Natural killer cell (primary cell): Measurements from ENCODE around the gene HSPG2. TPM values are rescaled to one million over a fixed set of nuclear protein-coding genes. Genes with fewer than 3 reads are reported as not detected.

Source experiments
- ATAC-seq, 3 donors: fragments of 150-1000 bp in 2 of 3; fragments of 200-7000 bp in 1 of 3; cut with Tn5 transposase; 1 replicate in 1 of 3; 2 replicates in 2 of 3; pipeline ENCODE4 v1.10.0; 2021; ENCODE audit warnings: mild to moderate bottlenecking in 2 of 3, moderate library complexity in 2 of 3
- DNase-seq, 2 donors: peaks; one replicate each; pipeline versions ENCODE4 v3.0.0 to v3.0.0-alpha.2; 2013 to 2021; ENCODE audit warnings: mixed read lengths in 1 of 2
- H3K27ac ChIP-seq: one replicate; pipeline ENCODE4 v1.5.1; 2013; ENCODE audit warnings: mild to moderate bottlenecking, low read length
- H3K27me3 ChIP-seq: one replicate; pipeline ENCODE4 v1.6.1; 2013; ENCODE audit warnings: low read length; ENCODE audit not compliant: control insufficient read depth, insufficient read depth
- H3K36me3 ChIP-seq: one replicate; pipeline ENCODE4 v1.6.1; 2013; ENCODE audit warnings: low read length; ENCODE audit not compliant: control insufficient read depth, insufficient read depth
- H3K4me1 ChIP-seq: one replicate; pipeline ENCODE4 v1.6.1; 2013; ENCODE audit warnings: low read length; ENCODE audit not compliant: control insufficient read depth, insufficient read depth
- H3K4me3 ChIP-seq: one replicate; pipeline ENCODE4 v1.5.1; 2013; ENCODE audit warnings: low read length
- H3K9me3 ChIP-seq: one replicate; pipeline ENCODE4 v1.6.1; 2013; ENCODE audit warnings: low read length; ENCODE audit not compliant: control insufficient read depth, insufficient read depth
- H3K27ac Mint-ChIP-seq, 2 donors: one replicate each; pipeline ENCODE4 v1.8.0; 2022; ENCODE audit warnings: mild to moderate bottlenecking in 2 of 2, mixed read lengths in 2 of 2, moderate library complexity in 1 of 2
- H3K27me3 Mint-ChIP-seq, 2 donors: one replicate each; pipeline ENCODE4 v1.8.0; 2022; ENCODE audit warnings: low read depth in 2 of 2, mixed read lengths in 2 of 2
- H3K36me3 Mint-ChIP-seq: one replicate; pipeline ENCODE4 v1.8.0; 2022; ENCODE audit warnings: mixed read lengths
- H3K4me1 Mint-ChIP-seq, 2 donors: one replicate each; pipeline ENCODE4 v1.8.0; 2022; ENCODE audit warnings: mixed read lengths in 2 of 2
- H3K4me3 Mint-ChIP-seq: one replicate; pipeline ENCODE4 v1.8.0; 2022; ENCODE audit warnings: mild to moderate bottlenecking, moderate library complexity, mixed read lengths
- H3K9me3 Mint-ChIP-seq, 2 donors: one replicate each; pipeline ENCODE4 v1.8.0; 2022; ENCODE audit warnings: mixed read lengths in 2 of 2
- CTCF ChIP-seq: fragments of 200-600 bp; IDR thresholded peaks from one replicate; pipeline ENCODE4 v1.8.0; 2022; ENCODE audit warnings: antibody characterized with exemption
- WGBS: methylation state at CpG from one replicate; pipeline ENCODE4 v1.1.7; 2013; ENCODE audit warnings: missing lambda C conversion rate; ENCODE audit not compliant: insufficient coverage; 5-methylcytosine and 5-hydroxymethylcytosine counted together
- intact Hi-C: fragments of 100-400 bp; cut with micrococcal nuclease; formaldehyde crosslinking; loops from one replicate; pipeline ENCODE4 v1.14.2; 2022
- total RNA-seq, 4 donors: library from RNA; stranded (reverse); fragments of 120-200 nt in 1 of 4; gene quantifications; one replicate each; pipeline versions ENCODE4 v1.2.3 to v1.2.4, GENCODE V29; 2013 to 2022

HSPG2 gene
- total RNA-seq, 3 donors from 2014 or later (not counting 1 experiment from before 2014, with no cell fraction given) = 0.54 to 0.93 (median 0.90) TPM

- Mint-ChIP-seq H3K4me1 (peaks cover 7 to 13% of the 10 kb centered on the region in 2 donors), H3K27me3 (peaks cover 0 to 17% of the 10 kb centered on the region in 2 donors), H3K27ac (no peak overlapping the region), H3K4me3 (no peak overlapping the region), H3K9me3 (no peaks in the 10 kb centered on the region), H3K36me3 (no peaks in the 10 kb centered on the region)
- no peak for TF ChIP-seq CTCF
- ATAC-seq (no peak), DNase-seq (no peak)
- H3K27me3 ChIP-seq = peaks cover 9% of the 10 kb centered on the region
- H3K9me3 ChIP-seq = no peaks in the 10 kb centered on the region
- no peaks in the 10 kb centered on the region for H3K36me3 ChIP-seq
- intact Hi-C loops = loop anchor here (10.0 kb wide), 1 partner anchor 55 kb away; no protein-coding TSS in a partner anchor
- 59% methylated on average over 9 of the region's 9 CpGs for WGBS
- H3K4me1 ChIP-seq = peaks cover 13% of the 10 kb centered on the region
- no peak overlapping the region for H3K4me3 ChIP-seq
- no peak overlapping the region for H3K27ac ChIP-seq
These were observed 2.7 kb upstream of the HSPG2 start for GRCh38 chr1:21939650-21940374.

GRCh38 chr1:21938732-21939538 is 1.8 kb upstream of the HSPG2 start:
- H3K4me1 ChIP-seq = peaks cover 13% of the 10 kb centered on the region
- Mint-ChIP-seq H3K4me3 (peak overlapping the region; percentile 88), H3K4me1 (peaks cover 7 to 13% of the 10 kb centered on the region in 2 donors), H3K36me3 (no peaks in the 10 kb centered on the region), H3K9me3 (no peaks in the 10 kb centered on the region), H3K27ac (no peak overlapping the region), H3K27me3 (peaks cover 0 to 21% of the 10 kb centered on the region in 2 donors)
- no peak for TF ChIP-seq CTCF
- ATAC-seq (no peak), DNase-seq (no peak)
- intact Hi-C loops = no loop called here
- no peaks in the 10 kb centered on the region for H3K9me3 ChIP-seq
- no peak overlapping the region for H3K4me3 ChIP-seq
- 90% methylated on average over 8 of the region's 11 CpGs for WGBS
- no peaks in the 10 kb centered on the region for H3K36me3 ChIP-seq
- peaks cover 9% of the 10 kb centered on the region for H3K27me3 ChIP-seq
- no peak overlapping the region for H3K27ac ChIP-seq

- Mint-ChIP-seq H3K27me3 (peaks cover 0 to 26% of the 10 kb centered on the region in 2 donors), H3K27ac (peak overlapping the region in 1 of 2 donors; percentile 79), H3K4me1 (peaks cover 7 to 13% of the 10 kb centered on the region in 2 donors), H3K9me3 (no peaks in the 10 kb centered on the region), H3K36me3 (no peaks in the 10 kb centered on the region), H3K4me3 (peak overlapping the region; percentile 88)
- 12% methylated on average over 67 of the region's 69 CpGs for WGBS
- Histone ChIP-seq H3K4me1 (peaks cover 13% of the 10 kb centered on the region), H3K4me3 (peak overlapping the region; percentile 33), H3K36me3 (no peaks in the 10 kb centered on the region), H3K27ac (no peak overlapping the region), H3K27me3 (peaks cover 9% of the 10 kb centered on the region), H3K9me3 (no peaks in the 10 kb centered on the region)
- intact Hi-C loops = no loop called here
- ATAC-seq (peak; percentile 93 to 95 (median 94)), DNase-seq (peak; percentile 53 to 79)
- TF ChIP-seq CTCF = no peak
These were observed 437 bp upstream of the HSPG2 start for GRCh38 chr1:21937372-21938121.
